Lower leg skin (tissue), 3 donors: ENCODE data around the gene DOCK1.

ENCODE experiments used
- POLR2A ChIP-seq, 2 donors: fragments of 450-650 bp; IDR thresholded peaks; one replicate each; pipeline ENCODE4 v1.6.1; 2016 to 2017; ENCODE audit warnings: antibody characterized with exemption in 2 of 2, mild to moderate bottlenecking in 1 of 2, moderate library complexity in 1 of 2
- TF ChIP-seq, protein P1 (sequence below), 3 donors: fragments of 450-650 bp; IDR thresholded peaks; one replicate each; pipeline ENCODE4 v1.5.1; 2016; ENCODE audit warnings: antibody characterized with exemption in 3 of 3, mild to moderate bottlenecking in 3 of 3, moderate library complexity in 2 of 3

DNA sequence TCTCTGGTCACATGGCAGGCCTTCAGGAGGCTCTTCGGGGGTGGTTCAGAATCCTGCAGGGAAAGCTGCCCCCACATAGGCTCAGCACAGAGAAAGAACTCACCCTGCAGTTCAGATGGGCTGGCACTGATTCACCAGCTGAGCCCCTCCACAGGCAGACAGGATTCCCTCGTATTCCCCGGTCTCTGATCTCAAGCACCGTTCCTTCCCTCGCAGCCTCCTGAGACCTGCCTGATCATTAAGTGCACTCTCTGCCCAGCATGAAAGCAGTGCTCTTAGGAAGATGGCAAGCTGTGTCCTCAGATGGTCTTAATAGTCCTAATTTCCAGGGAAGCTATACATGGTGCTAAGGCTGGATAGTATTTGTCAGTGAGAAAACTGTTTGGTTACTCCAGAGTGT is 565.7 kb downstream of the DOCK1 start:
- no peak for TF ChIP-seq POLR2A (IDR thresholded peaks at IDR 0.05)
- TF ChIP-seq, protein P1, sequence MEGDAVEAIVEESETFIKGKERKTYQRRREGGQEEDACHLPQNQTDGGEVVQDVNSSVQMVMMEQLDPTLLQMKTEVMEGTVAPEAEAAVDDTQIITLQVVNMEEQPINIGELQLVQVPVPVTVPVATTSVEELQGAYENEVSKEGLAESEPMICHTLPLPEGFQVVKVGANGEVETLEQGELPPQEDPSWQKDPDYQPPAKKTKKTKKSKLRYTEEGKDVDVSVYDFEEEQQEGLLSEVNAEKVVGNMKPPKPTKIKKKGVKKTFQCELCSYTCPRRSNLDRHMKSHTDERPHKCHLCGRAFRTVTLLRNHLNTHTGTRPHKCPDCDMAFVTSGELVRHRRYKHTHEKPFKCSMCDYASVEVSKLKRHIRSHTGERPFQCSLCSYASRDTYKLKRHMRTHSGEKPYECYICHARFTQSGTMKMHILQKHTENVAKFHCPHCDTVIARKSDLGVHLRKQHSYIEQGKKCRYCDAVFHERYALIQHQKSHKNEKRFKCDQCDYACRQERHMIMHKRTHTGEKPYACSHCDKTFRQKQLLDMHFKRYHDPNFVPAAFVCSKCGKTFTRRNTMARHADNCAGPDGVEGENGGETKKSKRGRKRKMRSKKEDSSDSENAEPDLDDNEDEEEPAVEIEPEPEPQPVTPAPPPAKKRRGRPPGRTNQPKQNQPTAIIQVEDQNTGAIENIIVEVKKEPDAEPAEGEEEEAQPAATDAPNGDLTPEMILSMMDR (IDR thresholded peaks at IDR 0.05) = no peak
